Left lung (tissue), 14 donors: Measurements from ENCODE around the gene RAB11A. TPM values are rescaled to one million over a fixed set of nuclear protein-coding genes. Genes with fewer than 3 reads are reported as not detected.

Experiments used
- ATAC-seq: fragments of 200-7000 bp; cut with Tn5 transposase; one replicate; pipeline ENCODE4 v1.9.1; 2020; ENCODE audit warnings: moderate library complexity
- DNase-seq, 4 donors: peaks; one replicate each; pipeline ENCODE4 v3.0.0-alpha.2; 2013 to 2020
- H3K27ac ChIP-seq, 2 donors: fragments of 200-600 bp; sonication (generic) in 1 of 2; one replicate each; pipeline versions ENCODE4 v1.5.0 to v1.8.0; 2020 to 2021
- H3K27me3 ChIP-seq, 2 donors: fragments of 200-600 bp; sonication (generic) in 1 of 2; one replicate each; pipeline versions ENCODE4 v1.5.0 to v1.8.0; 2020 to 2021
- H3K36me3 ChIP-seq, 2 donors: fragments of 200-600 bp; sonication (generic) in 1 of 2; one replicate each; pipeline versions ENCODE4 v1.5.0 to v1.8.0; 2020 to 2021
- H3K4me1 ChIP-seq, 2 donors: fragments of 200-600 bp; one replicate each; pipeline ENCODE4 v1.8.0; 2021
- H3K4me3 ChIP-seq, 2 donors: fragments of 200-600 bp; sonication (generic) in 1 of 2; one replicate each; pipeline versions ENCODE4 v1.5.0 to v1.8.0; 2020 to 2021; ENCODE audit warnings: mild to moderate bottlenecking in 1 of 2
- H3K9me3 ChIP-seq, 2 donors: fragments of 200-600 bp; sonication (generic) in 1 of 2; one replicate each; pipeline versions ENCODE4 v1.5.0 to v1.8.0; 2020 to 2021
- intact Hi-C, 2 donors: fragments of 100-400 bp; cut with DNase I; formaldehyde crosslinking; loops; one replicate each; pipeline versions ENCODE4 v1.11.2 to v1.14.2; 2022
- long read RNA-seq, 12 donors: library from polyadenylated mRNA in 2 of 12; unstranded in 2 of 12; transcript quantifications; one replicate each; pipeline ENCODE4 v2.0.0 and lab custom pipeline, GENCODE V29; 2019 to 2026
- polyA plus RNA-seq, 6 donors: library from polyadenylated mRNA; unstranded; fragments of 120-200 nt; gene quantifications; one replicate each; pipeline ENCODE4 v1.2.1, GENCODE V29; 2013; ENCODE audit not compliant: insufficient read length in 6 of 6
- total RNA-seq, 2 donors: library from RNA; stranded (reverse); fragmentation: NEBNext Ultra II Directional; extraction: Animal tissue kit (Norgen Biotek cat#: 25700); gene quantifications; one replicate each; pipeline ENCODE4 v1.2.1, GENCODE V29; 2021
- TF ChIP-seq, protein P1 (sequence below), 2 donors: fragments of 200-600 bp; sonication (generic) in 1 of 2; IDR thresholded peaks; one replicate each; pipeline versions ENCODE4 v1.5.0 to v1.8.0; 2021; ENCODE audit warnings: antibody characterized with exemption in 2 of 2
- donor health status: DM: no; HTN: yes; CAD: no.
- donor health status: DM: no; HTN: no; CAD: no.

Gene RAB11A
- 100 to 1,000 TPM; 215 to 217 TPM for total RNA-seq
- 100 to 1,000 TPM; 271 to 311 (median 278) TPM for polyA plus RNA-seq
- long read RNA-seq, donor 1, full-length matches to known transcripts: 109 of 140 reads
- long read RNA-seq, donor 1, partial matches to known transcripts: 8 of 140 reads
- long read RNA-seq, donor 1, other reads (novel, unspliced or antisense): 23 of 140 reads
- long read RNA-seq, donor 2, full-length matches to known transcripts: 91 of 130 reads
- long read RNA-seq, donor 2, partial matches to known transcripts: 22 of 130 reads
- long read RNA-seq, donor 2, other reads (novel, unspliced or antisense): 17 of 130 reads
- long read RNA-seq, donor 3, full-length matches to known transcripts: 67 of 82 reads
- long read RNA-seq, donor 3, partial matches to known transcripts: 5 of 82 reads
- long read RNA-seq, donor 3, other reads (novel, unspliced or antisense): 10 of 82 reads
- long read RNA-seq, donor 4, full-length matches to known transcripts: 60 of 68 reads
- long read RNA-seq, donor 4, partial matches to known transcripts: 2 of 68 reads
- long read RNA-seq, donor 4, other reads (novel, unspliced or antisense): 6 of 68 reads
- long read RNA-seq, donor 5, full-length matches to known transcripts: 84 of 103 reads
- long read RNA-seq, donor 5, partial matches to known transcripts: 0 of 103 reads
- long read RNA-seq, donor 5, other reads (novel, unspliced or antisense): 19 of 103 reads
- long read RNA-seq, donor 6, full-length matches to known transcripts: 83 of 124 reads
- long read RNA-seq, donor 6, partial matches to known transcripts: 19 of 124 reads
- long read RNA-seq, donor 6, other reads (novel, unspliced or antisense): 22 of 124 reads
- long read RNA-seq, donor 7, full-length matches to known transcripts: 28 of 37 reads
- long read RNA-seq, donor 7, partial matches to known transcripts: 0 of 37 reads
- long read RNA-seq, donor 7, other reads (novel, unspliced or antisense): 9 of 37 reads
- long read RNA-seq, donor 8, full-length matches to known transcripts: 55 of 69 reads
- long read RNA-seq, donor 8, partial matches to known transcripts: 0 of 69 reads
- long read RNA-seq, donor 8, other reads (novel, unspliced or antisense): 14 of 69 reads
- long read RNA-seq, donor 9: 0 reads
- long read RNA-seq, donor 10, full-length matches to known transcripts: 91 of 96 reads
- long read RNA-seq, donor 10, partial matches to known transcripts: 2 of 96 reads
- long read RNA-seq, donor 10, other reads (novel, unspliced or antisense): 3 of 96 reads
- long read RNA-seq, donor 11: 0 reads
- long read RNA-seq, donor 12, full-length matches to known transcripts: 53 of 67 reads
- long read RNA-seq, donor 12, partial matches to known transcripts: 0 of 67 reads
- long read RNA-seq, donor 12, other reads (novel, unspliced or antisense): 14 of 67 reads

DNA sequence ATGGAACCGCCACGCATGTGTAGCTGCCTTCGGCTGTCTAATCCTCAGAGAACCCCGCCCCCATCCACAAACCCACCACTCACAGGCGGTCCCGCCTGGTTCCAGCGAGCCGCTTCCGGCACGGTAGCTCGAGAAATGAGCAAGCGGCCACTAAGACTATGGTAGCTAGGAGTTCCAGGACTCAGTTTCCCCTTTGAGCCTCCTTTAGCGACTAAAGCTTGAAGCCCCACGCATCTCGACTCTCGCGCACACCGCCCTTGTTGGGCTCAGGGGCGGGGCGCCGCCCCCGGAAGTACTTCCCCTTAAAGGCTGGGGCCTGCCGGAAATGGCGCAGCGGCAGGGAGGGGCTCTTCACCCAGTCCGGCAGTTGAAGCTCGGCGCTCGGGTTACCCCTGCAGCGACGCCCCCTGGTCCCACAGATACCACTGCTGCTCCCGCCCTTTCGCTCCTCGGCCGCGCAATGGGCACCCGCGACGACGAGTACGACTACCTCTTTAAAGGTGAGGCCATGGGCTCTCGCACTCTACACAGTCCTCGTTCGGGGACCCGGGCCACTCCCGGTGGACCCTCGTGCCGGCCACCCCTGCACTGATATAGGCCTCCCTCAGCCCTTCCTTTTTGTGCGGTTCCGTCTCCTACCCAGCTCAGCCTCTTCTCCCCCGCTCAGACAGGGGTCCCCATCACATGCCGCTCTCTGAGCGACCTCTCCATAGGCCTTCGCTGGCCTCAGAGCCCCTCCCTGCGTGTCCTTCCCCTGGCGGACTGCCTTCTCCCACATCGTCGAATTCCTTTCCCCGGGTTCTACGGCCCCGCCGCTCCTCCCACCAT lies at the start of gene RAB11A:
RAB11A (plus strand) TSS at position 366 of the 828 bp plus-strand sequence; CDS start at position 461, 95 bp downstream.
- no peaks in the 10 kb centered on the region for H3K27me3 ChIP-seq
- DNase-seq (peak; percentile 96 to 98 (median 98)), ATAC-seq (peak; percentile 96)
- peak within 1 kb of the TSS; percentile 94 to 99 for H3K4me3 ChIP-seq
- peak within 1 kb of the TSS; percentile 91 to 95 for H3K27ac ChIP-seq
- peaks cover 0 to 6% of the 10 kb centered on the region in 2 donors for H3K36me3 ChIP-seq
- peaks cover 5 to 47% of the 10 kb centered on the region in 2 donors for H3K4me1 ChIP-seq
- TF ChIP-seq, protein P1, sequence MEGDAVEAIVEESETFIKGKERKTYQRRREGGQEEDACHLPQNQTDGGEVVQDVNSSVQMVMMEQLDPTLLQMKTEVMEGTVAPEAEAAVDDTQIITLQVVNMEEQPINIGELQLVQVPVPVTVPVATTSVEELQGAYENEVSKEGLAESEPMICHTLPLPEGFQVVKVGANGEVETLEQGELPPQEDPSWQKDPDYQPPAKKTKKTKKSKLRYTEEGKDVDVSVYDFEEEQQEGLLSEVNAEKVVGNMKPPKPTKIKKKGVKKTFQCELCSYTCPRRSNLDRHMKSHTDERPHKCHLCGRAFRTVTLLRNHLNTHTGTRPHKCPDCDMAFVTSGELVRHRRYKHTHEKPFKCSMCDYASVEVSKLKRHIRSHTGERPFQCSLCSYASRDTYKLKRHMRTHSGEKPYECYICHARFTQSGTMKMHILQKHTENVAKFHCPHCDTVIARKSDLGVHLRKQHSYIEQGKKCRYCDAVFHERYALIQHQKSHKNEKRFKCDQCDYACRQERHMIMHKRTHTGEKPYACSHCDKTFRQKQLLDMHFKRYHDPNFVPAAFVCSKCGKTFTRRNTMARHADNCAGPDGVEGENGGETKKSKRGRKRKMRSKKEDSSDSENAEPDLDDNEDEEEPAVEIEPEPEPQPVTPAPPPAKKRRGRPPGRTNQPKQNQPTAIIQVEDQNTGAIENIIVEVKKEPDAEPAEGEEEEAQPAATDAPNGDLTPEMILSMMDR (IDR thresholded peaks at IDR 0.05): peak in 1 of 2 donors; percentile 29
- no peaks in the 10 kb centered on the region for H3K9me3 ChIP-seq
- intact Hi-C loops: no loop called here

DNA sequence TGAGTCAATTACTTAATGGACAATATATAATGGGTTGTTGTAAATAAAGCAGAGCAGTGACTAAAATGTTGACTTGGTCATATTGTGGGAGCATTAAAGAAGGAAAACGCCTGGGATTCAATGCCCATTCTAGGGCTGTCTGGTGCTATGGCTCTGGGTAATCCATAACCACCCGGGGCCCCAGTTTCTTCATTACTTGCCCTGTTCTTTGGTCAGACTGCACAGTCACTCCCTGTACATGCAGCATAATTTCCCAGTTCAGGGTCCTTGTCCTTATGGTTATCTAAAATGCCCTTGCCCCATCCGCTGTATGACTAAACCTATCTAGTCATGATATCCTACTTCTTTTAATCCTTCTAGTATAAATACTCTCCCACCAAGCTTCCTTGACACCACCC lies 49.7 kb upstream of the RAB11A start:
- intact Hi-C loops: no loop called here
- Histone ChIP-seq H3K9me3 (no peaks in the 10 kb centered on the region), H3K27me3 (no peaks in the 10 kb centered on the region), H3K36me3 (no peaks in the 10 kb centered on the region), H3K27ac (peak overlapping the region in 1 of 2 donors; percentile 73), H3K4me3 (no peak overlapping the region), H3K4me1 (peaks cover 0 to 24% of the 10 kb centered on the region in 2 donors)
- TF ChIP-seq, protein P1 (IDR thresholded peaks at IDR 0.05): no peak
- ATAC-seq: peak; percentile 10
- DNase-seq: no peak

DNA sequence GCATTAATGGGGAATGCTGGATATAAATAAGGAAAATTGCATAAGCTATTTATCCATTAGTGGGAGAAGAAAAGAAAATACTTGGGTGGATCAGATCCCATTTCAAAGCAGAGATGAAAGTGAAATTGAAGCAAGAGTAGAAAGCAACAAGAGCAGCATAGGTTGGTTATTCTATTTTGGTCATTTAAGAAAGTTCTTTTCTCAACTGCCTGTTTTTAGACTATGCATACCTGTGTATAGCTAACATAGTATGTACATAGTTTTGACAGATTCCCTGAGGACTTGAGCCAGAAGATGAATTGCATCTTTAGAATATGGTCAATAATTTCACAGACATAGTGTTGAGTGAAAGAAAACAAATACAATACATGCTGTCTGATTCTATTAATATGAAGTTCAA lies 48.2 kb upstream of the RAB11A start:
- Histone ChIP-seq H3K4me1 (peaks cover 0 to 31% of the 10 kb centered on the region in 2 donors), H3K4me3 (no peak overlapping the region), H3K36me3 (no peaks in the 10 kb centered on the region), H3K27ac (no peak overlapping the region), H3K9me3 (no peaks in the 10 kb centered on the region), H3K27me3 (no peaks in the 10 kb centered on the region)
- DNase-seq: no peak
- TF ChIP-seq, protein P1 (IDR thresholded peaks at IDR 0.05): no peak
- no peak for ATAC-seq
- intact Hi-C loops: no loop called here

DNA sequence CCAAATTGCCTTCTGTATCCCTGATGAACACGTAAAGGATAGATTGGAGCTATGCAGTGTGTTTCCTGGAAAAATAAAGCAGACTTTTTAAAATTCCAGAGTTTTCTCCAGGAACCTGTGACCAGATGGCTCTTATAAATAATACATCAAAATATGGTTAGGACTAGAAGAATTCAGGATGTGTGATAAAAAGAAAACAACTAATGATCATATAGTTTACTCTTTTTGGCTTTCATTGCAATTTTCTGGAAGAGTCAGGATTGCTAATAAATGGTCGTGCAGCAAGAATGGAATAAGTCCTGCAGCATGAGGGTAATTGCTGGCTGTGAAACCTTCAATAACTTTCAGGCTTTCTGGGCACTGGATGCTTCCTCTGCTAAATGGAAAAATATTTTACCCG lies 47.0 kb upstream of the RAB11A start:
- Histone ChIP-seq H3K27me3 (no peaks in the 10 kb centered on the region), H3K4me1 (peaks cover 0 to 39% of the 10 kb centered on the region in 2 donors), H3K27ac (no peak overlapping the region), H3K9me3 (no peaks in the 10 kb centered on the region), H3K36me3 (no peaks in the 10 kb centered on the region), H3K4me3 (no peak overlapping the region)
- TF ChIP-seq, protein P1 (IDR thresholded peaks at IDR 0.05): no peak
- ATAC-seq: no peak
- intact Hi-C loops: no loop called here
- no peak for DNase-seq
